Measurements from ENCODE around the gene ZNF548.

DNA sequence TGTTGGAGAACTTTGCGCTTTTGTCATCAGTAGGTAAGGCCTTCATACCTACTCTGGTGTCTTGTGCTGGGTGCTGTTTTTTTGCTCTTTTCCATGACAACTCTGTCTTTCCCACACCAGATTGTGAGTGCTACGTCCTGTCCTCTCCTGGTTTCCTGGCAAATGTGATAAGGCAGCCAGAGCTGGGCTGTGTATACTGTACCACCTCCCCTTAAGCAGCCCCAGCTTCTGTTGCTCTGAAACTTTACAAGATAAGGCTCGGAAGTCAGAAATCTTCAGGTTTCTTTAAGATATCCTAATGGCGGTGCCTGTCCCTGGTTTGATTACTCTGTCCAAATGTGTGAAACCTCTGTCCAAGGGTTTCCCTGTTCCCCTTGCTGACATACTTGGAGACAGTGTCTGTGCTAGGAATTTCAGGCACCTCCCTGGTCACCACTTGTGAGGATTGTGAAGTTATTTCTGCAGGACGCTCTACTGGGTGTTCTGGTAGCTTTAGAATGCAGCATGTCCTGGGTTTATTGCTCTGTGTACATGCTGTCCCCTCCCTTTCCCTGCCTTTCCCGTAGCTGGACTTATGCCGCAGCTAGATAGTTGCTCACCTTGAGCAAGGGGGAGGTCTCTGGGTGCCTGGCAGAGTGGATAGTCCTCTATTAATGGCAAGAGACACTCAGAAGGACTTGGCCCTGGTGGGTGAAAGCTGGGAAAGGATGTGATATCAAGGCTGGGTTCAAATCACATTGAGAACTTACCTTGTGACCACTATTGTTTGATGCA lies 52.5 kb downstream of the ZNF548 start:
- TF ChIP-seq, protein P1, sequence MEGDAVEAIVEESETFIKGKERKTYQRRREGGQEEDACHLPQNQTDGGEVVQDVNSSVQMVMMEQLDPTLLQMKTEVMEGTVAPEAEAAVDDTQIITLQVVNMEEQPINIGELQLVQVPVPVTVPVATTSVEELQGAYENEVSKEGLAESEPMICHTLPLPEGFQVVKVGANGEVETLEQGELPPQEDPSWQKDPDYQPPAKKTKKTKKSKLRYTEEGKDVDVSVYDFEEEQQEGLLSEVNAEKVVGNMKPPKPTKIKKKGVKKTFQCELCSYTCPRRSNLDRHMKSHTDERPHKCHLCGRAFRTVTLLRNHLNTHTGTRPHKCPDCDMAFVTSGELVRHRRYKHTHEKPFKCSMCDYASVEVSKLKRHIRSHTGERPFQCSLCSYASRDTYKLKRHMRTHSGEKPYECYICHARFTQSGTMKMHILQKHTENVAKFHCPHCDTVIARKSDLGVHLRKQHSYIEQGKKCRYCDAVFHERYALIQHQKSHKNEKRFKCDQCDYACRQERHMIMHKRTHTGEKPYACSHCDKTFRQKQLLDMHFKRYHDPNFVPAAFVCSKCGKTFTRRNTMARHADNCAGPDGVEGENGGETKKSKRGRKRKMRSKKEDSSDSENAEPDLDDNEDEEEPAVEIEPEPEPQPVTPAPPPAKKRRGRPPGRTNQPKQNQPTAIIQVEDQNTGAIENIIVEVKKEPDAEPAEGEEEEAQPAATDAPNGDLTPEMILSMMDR (conservative IDR thresholded peaks at IDR 0.05; ENCODE audit: low read length) = no peak
- TF ChIP-seq EZH2phosphoT487 (IDR thresholded peaks at IDR 0.05; ENCODE audit: borderline replicate concordance, low read depth, low read length) = no peak

Measured in OCI-LY7 (cell line).